K562 (cell line): ENCODE results near the gene TMSB4X.

Experiments
- CTCF ChIP-seq, 3 experiments: IDR thresholded peaks in 2 of 3; conservative IDR thresholded peaks in 1 of 3; 2 replicates each; pipeline ENCODE4 v1.5.1; 2011 to 2012; ENCODE audit warnings: low read length in 3 of 3, mild to moderate bottlenecking in 3 of 3, control low read depth in 2 of 3, improper control_type of control experiment in 1 of 3, inconsistent platforms in 1 of 3, low read depth in 1 of 3, mixed read lengths in 1 of 3, moderate library complexity in 1 of 3; ENCODE audit not compliant: insufficient read depth in 2 of 3
- E2F5 ChIP-seq: sonication (generic); formaldehyde crosslinking; IDR thresholded peaks from 2 replicates; pipeline ENCODE4 v1.8.0; 2022; ENCODE audit warnings: mild to moderate bottlenecking, missing genetic modification reagents
- EZH2 ChIP-seq: IDR thresholded peaks from 2 replicates; pipeline ENCODE4 v1.6.1; 2012; ENCODE audit warnings: low read depth, mild to moderate bottlenecking, inconsistent platforms, low read length, borderline replicate concordance
- MTF1 ChIP-seq: fragments of 250-450 bp; sonication (Bioruptor Pico); IDR thresholded peaks from 2 replicates; pipeline ENCODE4 v1.9.0; 2021; ENCODE audit warnings: moderate library complexity, mild to moderate bottlenecking, inconsistent platforms, borderline replicate concordance
- NKRF ChIP-seq: fragments of 450-650 bp; IDR thresholded peaks from 2 replicates; pipeline ENCODE4 v1.6.1; 2016; ENCODE audit warnings: borderline replicate concordance
- ZBTB7A ChIP-seq: IDR thresholded peaks from 2 replicates; pipeline ENCODE4 v1.6.1; 2011; ENCODE audit warnings: low read depth, mild to moderate bottlenecking, low read length, moderate library complexity, borderline replicate concordance; ENCODE audit not compliant: control insufficient read depth
- ZHX1 ChIP-seq: fragments of 150-350 bp; conservative IDR thresholded peaks from 2 replicates; pipeline ENCODE4 v1.6.1; 2014; ENCODE audit warnings: low read length
- ZNF764 ChIP-seq: fragments of 250-450 bp; sonication (Bioruptor Pico); IDR thresholded peaks from 2 replicates; pipeline ENCODE4 v1.4.0; 2020; ENCODE audit warnings: low read depth, mild to moderate bottlenecking, moderate library complexity

GRCh38 chrX:12949205-12949926, 25.5 kb upstream of the TMSB4X start:
- TF ChIP-seq ZNF764 (CRISPR knock-in tag) = no peak
- TF ChIP-seq CTCF (IDR thresholded peaks at IDR 0.05 in 2 of 3, conservative IDR thresholded peaks at IDR 0.05 in 1 of 3; ENCODE audit: insufficient read depth in 2 of 3, low read depth in 1 of 3, low read length in 3 of 3) = no peak
- no peak for TF ChIP-seq EZH2
- TF ChIP-seq ZHX1 = no peak
- TF ChIP-seq MTF1 (CRISPR knock-in tag) = no peak
- no peak for TF ChIP-seq ZBTB7A
- no peak for TF ChIP-seq NKRF
- TF ChIP-seq E2F5 (CRISPR knock-in tag) = no peak
